HEK293 (cell line): Measurements from ENCODE around the gene PMS1.

ENCODE experiments used
- CTCF ChIA-PET: fragments of 350-600 bp; formaldehyde crosslinking; extraction: SDS; loops from one replicate; lab custom pipeline; 2021; ENCODE audit warnings: antibody characterized with exemption; lab: Yijun Ruan, JAX
- POLR2A ChIA-PET: fragments of 300-600 bp; formaldehyde crosslinking; extraction: SDS; loops from one replicate; lab custom pipeline; 2020; ENCODE audit warnings: antibody characterized with exemption, inconsistent platforms; lab: Yijun Ruan, JAX
- H3K27ac ChIP-seq: fragments of 200-500 bp; sonication (Bioruptor generic); 2 replicates; pipeline ENCODE4 v1.5.1; 2014; ENCODE audit warnings: low read depth, low read length, control low read depth, inconsistent platforms; ENCODE audit errors: extremely low read depth
- H3K36me3 ChIP-seq, 2 experiments: fragments of 200-500 bp in 1 of 2; sonication (Bioruptor generic) in 1 of 2; 1 replicate in 1 of 2; 2 replicates in 1 of 2; pipeline ENCODE4 v1.5.1; 2014 to 2017; ENCODE audit warnings: inconsistent platforms in 2 of 2, low read length in 2 of 2; ENCODE audit not compliant: control insufficient read depth in 2 of 2, insufficient read depth in 1 of 2
- H3K4me1 ChIP-seq: fragments of 200-500 bp; sonication (Bioruptor generic); 2 replicates; pipeline ENCODE4 v1.5.1; 2014; ENCODE audit warnings: mild to moderate bottlenecking, low read length, inconsistent platforms; ENCODE audit not compliant: control insufficient read depth, insufficient read depth
- H3K4me3 ChIP-seq: 2 replicates; pipeline ENCODE4 v1.5.1; 2011; ENCODE audit warnings: low read depth, mild to moderate bottlenecking, control low read depth, low read length, moderate library complexity
- H3K9me3 ChIP-seq: fragments of 200-500 bp; sonication (Bioruptor generic); 2 replicates; pipeline ENCODE4 v1.5.1; 2014; ENCODE audit warnings: low read depth, low read length, inconsistent platforms; ENCODE audit not compliant: control insufficient read depth, insufficient read depth
- ATF2 ChIP-seq: fragments of 450-650 bp; formaldehyde crosslinking; IDR thresholded peaks from 2 replicates; pipeline ENCODE4 v1.5.1; 2016; ENCODE audit warnings: missing biosample characterization, missing genetic modification characterization, low read depth
- ELK4 ChIP-seq: IDR thresholded peaks from 2 replicates; pipeline ENCODE4 v1.6.1; 2011; ENCODE audit warnings: mild to moderate bottlenecking, low read depth, low read length, borderline replicate concordance
- FEZF1 ChIP-seq: fragments of 450-650 bp; formaldehyde crosslinking; IDR thresholded peaks from 2 replicates; pipeline ENCODE4 v1.5.1; 2016; ENCODE audit warnings: missing biosample characterization, missing genetic modification characterization
- INSM2 ChIP-seq: fragments of 450-650 bp; formaldehyde crosslinking; IDR thresholded peaks from 2 replicates; pipeline ENCODE4 v1.5.1; 2016; ENCODE audit warnings: missing biosample characterization, missing genetic modification characterization
- KLF1 ChIP-seq: fragments of 450-650 bp; formaldehyde crosslinking; IDR thresholded peaks from 2 replicates; pipeline ENCODE4 v1.5.1; 2016; ENCODE audit warnings: missing biosample characterization, missing genetic modification characterization
- KLF16 ChIP-seq: fragments of 450-650 bp; formaldehyde crosslinking; IDR thresholded peaks from 2 replicates; pipeline ENCODE4 v1.5.1; 2017; ENCODE audit warnings: missing biosample characterization, missing genetic modification characterization
- OSR2 ChIP-seq: fragments of 450-650 bp; formaldehyde crosslinking; IDR thresholded peaks from 2 replicates; pipeline ENCODE4 v1.5.1; 2016; ENCODE audit warnings: missing biosample characterization, missing genetic modification characterization
- OVOL3 ChIP-seq: fragments of 450-650 bp; formaldehyde crosslinking; IDR thresholded peaks from 2 replicates; pipeline ENCODE4 v1.5.1; 2016; ENCODE audit warnings: missing biosample characterization, missing genetic modification characterization
- SALL2 ChIP-seq: fragments of 450-650 bp; formaldehyde crosslinking; IDR thresholded peaks from 2 replicates; pipeline ENCODE4 v1.5.0; 2017; ENCODE audit warnings: missing biosample characterization, mild to moderate bottlenecking, missing genetic modification characterization, borderline replicate concordance
- TRIM28 ChIP-seq: IDR thresholded peaks from 2 replicates; pipeline ENCODE4 v1.6.1; 2011; ENCODE audit warnings: low read length, control low read depth, borderline replicate concordance
- WT1 ChIP-seq: fragments of 450-650 bp; formaldehyde crosslinking; IDR thresholded peaks from 2 replicates; pipeline ENCODE4 v1.5.1; 2016; ENCODE audit warnings: missing biosample characterization, missing genetic modification characterization
- YY2 ChIP-seq: fragments of 450-650 bp; formaldehyde crosslinking; IDR thresholded peaks from 2 replicates; pipeline ENCODE4 v1.5.1; 2016; ENCODE audit warnings: missing biosample characterization, missing genetic modification characterization
- ZBTB26 ChIP-seq: fragments of 450-650 bp; formaldehyde crosslinking; optimal IDR thresholded peaks from 2 replicates; pipeline ENCODE3; 2016; ENCODE audit warnings: missing biosample characterization, mild to moderate bottlenecking, missing genetic modification characterization
- ZEB2 ChIP-seq: fragments of 450-650 bp; formaldehyde crosslinking; IDR thresholded peaks from 2 replicates; pipeline ENCODE4 v1.5.1; 2016; ENCODE audit warnings: missing biosample characterization, missing genetic modification characterization
- ZFP37 ChIP-seq: fragments of 450-650 bp; formaldehyde crosslinking; IDR thresholded peaks from 2 replicates; pipeline ENCODE4 v1.5.1; 2016; ENCODE audit warnings: missing biosample characterization, missing genetic modification characterization
- ZNF112 ChIP-seq: fragments of 450-650 bp; formaldehyde crosslinking; IDR thresholded peaks from 2 replicates; pipeline ENCODE4 v1.5.0; 2017; ENCODE audit warnings: missing biosample characterization, missing genetic modification characterization
- ZNF138 ChIP-seq: fragments of 450-650 bp; formaldehyde crosslinking; IDR thresholded peaks from 2 replicates; pipeline ENCODE4 v1.5.1; 2016; ENCODE audit warnings: missing biosample characterization, missing genetic modification characterization, borderline replicate concordance
- ZNF157 ChIP-seq: fragments of 450-650 bp; formaldehyde crosslinking; IDR thresholded peaks from 2 replicates; pipeline ENCODE4 v1.5.1; 2016; ENCODE audit warnings: missing biosample characterization, missing genetic modification characterization
- ZNF184 ChIP-seq: fragments of 450-650 bp; IDR thresholded peaks from 2 replicates; pipeline ENCODE4 v1.5.1; 2018; ENCODE audit warnings: missing biosample characterization, mild to moderate bottlenecking, missing genetic modification characterization
- ZNF354C ChIP-seq: fragments of 450-650 bp; formaldehyde crosslinking; IDR thresholded peaks from 2 replicates; pipeline ENCODE4 v1.5.1; 2016; ENCODE audit warnings: missing biosample characterization, missing genetic modification characterization, low read depth, borderline replicate concordance
- ZNF37A ChIP-seq: fragments of 450-650 bp; IDR thresholded peaks from 2 replicates; pipeline ENCODE4 v1.5.1; 2018; ENCODE audit warnings: missing biosample characterization, missing genetic modification characterization
- ZNF48 ChIP-seq: fragments of 450-650 bp; formaldehyde crosslinking; IDR thresholded peaks from 2 replicates; pipeline ENCODE4 v1.5.1; 2016; ENCODE audit warnings: missing biosample characterization, missing genetic modification characterization
- ZNF529 ChIP-seq: fragments of 450-650 bp; formaldehyde crosslinking; IDR thresholded peaks from 2 replicates; pipeline ENCODE4 v1.5.1; 2017; ENCODE audit warnings: missing genetic modification characterization, missing biosample characterization; ENCODE audit not compliant: insufficient replicate concordance
- ZNF580 ChIP-seq: fragments of 450-650 bp; formaldehyde crosslinking; IDR thresholded peaks from 2 replicates; pipeline ENCODE4 v1.5.1; 2016; ENCODE audit warnings: missing biosample characterization, missing genetic modification characterization
- ZNF626 ChIP-seq: fragments of 450-650 bp; sonication (Bioruptor Pico); formaldehyde crosslinking; IDR thresholded peaks from 2 replicates; pipeline ENCODE4 v1.5.1; 2018; ENCODE audit warnings: missing biosample characterization, missing genetic modification characterization, inconsistent platforms
- ZNF639 ChIP-seq: fragments of 450-650 bp; formaldehyde crosslinking; IDR thresholded peaks from 2 replicates; pipeline ENCODE4 v1.5.1; 2016; ENCODE audit warnings: missing biosample characterization, missing genetic modification characterization
- ZNF658 ChIP-seq: fragments of 450-650 bp; formaldehyde crosslinking; IDR thresholded peaks from 2 replicates; pipeline ENCODE4; 2016; ENCODE audit warnings: missing biosample characterization, missing genetic modification characterization
- ZNF677 ChIP-seq: fragments of 450-650 bp; IDR thresholded peaks from 2 replicates; pipeline ENCODE4 v1.5.0; 2018; ENCODE audit warnings: missing biosample characterization, mild to moderate bottlenecking, missing genetic modification characterization, moderate library complexity
- ZNF704 ChIP-seq: fragments of 450-650 bp; formaldehyde crosslinking; IDR thresholded peaks from 2 replicates; pipeline ENCODE4 v1.5.1; 2016; ENCODE audit warnings: missing biosample characterization, missing genetic modification characterization
- ZNF777 ChIP-seq: fragments of 450-650 bp; formaldehyde crosslinking; IDR thresholded peaks from 2 replicates; pipeline ENCODE4 v1.5.1; 2017; ENCODE audit warnings: missing biosample characterization, missing genetic modification characterization, borderline replicate concordance
- ZXDB ChIP-seq: fragments of 450-650 bp; formaldehyde crosslinking; IDR thresholded peaks from 2 replicates; pipeline ENCODE4 v1.5.1; 2016; ENCODE audit warnings: missing biosample characterization, missing genetic modification characterization

PMS1 gene

GRCh38 chr2:189829102-189829833 is 45.0 kb downstream of the PMS1 start (continued):
- TF ChIP-seq WT1 (tag by site-specific recombination) (peak; percentile 48; the same call in 1 of the 2 replicates), OSR2 (peak; percentile 63), ZNF48 (tag by site-specific recombination) (no peak), ZNF184 (tag by site-specific recombination) (no peak), ZNF354C (tag by site-specific recombination) (no peak), ZBTB26 (no peak), ZNF626 (no peak), ZNF639 (tag by site-specific recombination) (no peak), KLF16 (no peak), ZFP37 (no peak), ZNF37A (tag by site-specific recombination) (no peak), OVOL3 (peak; percentile 34; the same call in 1 of the 2 replicates), ZXDB (tag by site-specific recombination) (peak; percentile 65), ZEB2 (tag by site-specific recombination) (no peak), FEZF1 (tag by site-specific recombination) (peak; percentile 63), ZNF777 (no peak), ZNF580 (tag by site-specific recombination) (0 out of 2 replicates have a peak, but pooled peaks have one; percentile 62), YY2 (tag by site-specific recombination) (no peak)
- TF ChIP-seq, all 188 proteins: peak for 14

- no peaks in the 10 kb centered on the region for H3K36me3 ChIP-seq
- H3K4me1 ChIP-seq: peaks cover 24% of the 10 kb centered on the region
- POLR2A ChIA-PET: no interaction called here
- no peak overlapping the region for H3K4me3 ChIP-seq
- no peaks in the 10 kb centered on the region for H3K9me3 ChIP-seq
- H3K27ac ChIP-seq: no peak overlapping the region
- CTCF ChIA-PET: interaction anchor here (0.6 kb wide), 1 partner anchor 69 kb away, joined by 3 read pairs; no protein-coding TSS in a partner anchor
- TF ChIP-seq KLF1: no peak
- no peak for TF ChIP-seq ZNF658
- no peak for TF ChIP-seq ZNF704 (tag by site-specific recombination)
- no peak for TF ChIP-seq ATF2 (tag by site-specific recombination)
- no peak for TF ChIP-seq SALL2 (tag by site-specific recombination)
- no peak for TF ChIP-seq ZNF112 (tag by site-specific recombination)
- TF ChIP-seq ZNF157: no peak
- TF ChIP-seq TRIM28: no peak
- no peak for TF ChIP-seq ELK4
- TF ChIP-seq ZNF677 (tag by site-specific recombination): no peak
- no peak for TF ChIP-seq ZNF529 (tag by site-specific recombination)
- no peak for TF ChIP-seq INSM2
- no peak for TF ChIP-seq ZNF138 (tag by site-specific recombination)
These were observed 46.3 kb downstream of the PMS1 start for GRCh38 chr2:189830510-189830909.
